GM21619 (cell line): ENCODE measurements around the gene GABRG3.
"Not testable (repeated sequence)": the region's sequence is repeated elsewhere in the genome, so short reads cannot be mapped to it uniquely, and the experiment has no call there.

Experiments
- ATAC-seq: cut with Tn5 transposase; IDR thresholded peaks from one replicate; pipeline ENCODE4 v1.9.1; 2021; ENCODE audit not compliant: unreplicated experiment

The GABRG3 gene

DNA sequence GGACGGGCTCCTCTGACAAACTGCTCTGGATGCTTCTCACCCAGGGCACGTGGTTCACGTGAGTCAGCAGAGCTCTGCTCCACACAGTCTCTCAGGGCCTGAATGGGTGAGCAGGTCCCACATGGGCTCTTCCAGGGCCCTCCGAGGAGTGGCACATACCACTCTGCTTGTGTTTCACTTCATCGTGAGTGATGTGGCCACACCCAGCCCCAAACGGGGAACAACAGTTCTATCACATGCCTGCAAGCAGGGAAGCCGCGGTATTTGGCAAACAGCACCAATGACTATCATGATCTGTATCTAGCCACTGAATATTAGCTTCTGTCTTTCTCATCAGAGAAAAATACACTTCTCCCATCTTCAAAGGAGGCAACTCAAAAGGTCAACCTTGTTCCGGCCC is 352.8 kb downstream of the GABRG3 start:
- ATAC-seq: no peak

DNA sequence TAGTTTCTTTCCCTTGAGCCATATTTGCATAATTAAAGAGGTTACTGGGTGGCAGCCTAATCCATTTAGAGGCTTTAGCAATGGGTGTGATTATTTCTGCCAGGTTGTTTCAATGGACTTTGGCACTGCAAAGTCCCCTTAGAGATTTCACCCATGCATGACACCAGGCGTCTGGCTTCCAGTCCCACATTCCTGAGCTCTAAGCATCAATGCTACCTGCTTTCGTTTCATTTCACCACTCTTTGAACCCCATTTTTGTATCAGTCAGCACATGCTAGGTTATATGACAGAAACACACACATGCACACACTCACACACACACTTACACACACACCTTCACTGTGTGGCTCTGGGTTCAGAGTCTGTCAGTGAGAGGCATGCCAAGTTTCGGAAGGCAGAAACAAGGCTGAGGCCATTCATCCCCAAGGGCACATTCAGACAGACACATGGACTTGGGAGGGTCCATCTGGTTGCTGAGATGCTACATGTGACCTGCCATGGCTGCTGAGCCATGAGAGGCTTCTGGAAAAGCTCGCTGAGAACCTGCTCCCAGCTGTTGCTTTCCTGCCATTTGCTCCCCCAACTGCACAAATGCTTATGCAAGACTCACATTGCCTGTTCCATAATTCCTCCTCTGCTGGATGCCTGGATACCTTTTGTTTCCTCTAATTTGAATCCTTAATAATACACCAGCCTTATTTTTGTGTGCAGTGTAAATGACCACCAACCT is 354.1 kb downstream of the GABRG3 start:
- ATAC-seq: no peak

DNA sequence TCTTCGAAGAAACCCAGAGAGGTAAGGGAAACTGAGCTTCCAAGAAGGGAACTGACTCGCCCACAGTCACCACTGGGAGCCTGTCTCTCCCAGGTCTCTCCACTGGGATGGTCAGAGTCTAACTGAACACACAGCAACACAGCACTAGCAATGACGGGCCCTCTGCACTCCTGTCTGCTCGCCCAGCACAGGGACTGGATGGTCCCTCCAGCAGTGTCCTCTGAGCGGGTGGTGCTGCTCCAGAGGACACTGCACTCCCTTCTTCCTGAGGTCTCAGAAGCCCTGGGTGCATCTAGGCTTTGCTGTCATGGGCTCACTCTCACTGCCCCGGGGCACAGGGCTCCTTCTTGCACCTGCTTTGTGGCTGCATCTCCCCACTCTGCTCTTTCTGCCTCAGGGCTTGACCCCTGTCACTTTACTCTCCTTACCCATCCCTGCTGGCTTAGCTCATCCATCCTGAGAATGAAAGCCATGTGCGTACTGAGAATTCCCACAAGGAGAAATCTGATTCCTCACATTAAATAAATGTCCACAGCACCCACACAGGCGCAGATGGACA is 356.6 kb downstream of the GABRG3 start:
- ATAC-seq: no peak

DNA sequence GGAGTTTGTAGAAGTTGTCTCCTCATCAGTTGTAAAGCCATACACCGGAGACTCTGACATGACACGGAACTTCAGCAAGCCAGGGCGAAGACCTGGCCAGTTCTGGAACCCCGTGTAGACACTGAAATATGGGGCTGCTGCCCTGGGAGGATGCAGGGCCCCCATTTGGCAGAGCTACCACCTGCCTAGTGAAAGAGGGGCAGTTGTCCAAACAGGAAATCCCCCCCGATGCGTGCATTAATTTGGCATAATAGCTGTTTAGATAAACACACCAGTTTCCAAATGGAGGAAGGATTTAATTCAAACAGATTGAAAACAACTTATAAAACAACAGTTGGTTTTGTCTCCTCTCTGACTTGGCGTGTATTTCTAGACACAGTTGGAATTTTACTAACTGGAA is 357.2 kb downstream of the GABRG3 start:
- no peak for ATAC-seq

DNA sequence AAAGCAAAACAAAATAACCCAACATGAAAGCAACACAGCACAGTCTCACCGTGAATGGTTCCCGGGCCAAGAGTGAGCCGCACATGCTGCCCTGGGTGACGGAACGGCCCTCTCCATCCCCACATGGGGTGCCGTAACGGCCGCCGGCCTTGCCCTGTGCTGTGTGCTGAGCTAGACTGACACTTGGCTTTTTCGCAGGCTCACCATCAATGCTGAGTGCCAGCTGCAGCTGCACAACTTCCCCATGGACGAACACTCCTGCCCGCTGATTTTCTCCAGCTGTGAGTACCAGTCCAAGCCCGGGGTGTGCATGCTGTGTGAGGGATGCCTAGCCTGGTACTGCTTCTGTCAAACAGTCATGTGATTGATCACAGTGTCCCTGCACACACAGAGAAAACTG is 357.6 kb downstream of the GABRG3 start:
- ATAC-seq: no peak

- ATAC-seq: no peak
These were observed 359.3 kb downstream of the GABRG3 start for GRCh38 chr15:27330326-27330725.

DNA sequence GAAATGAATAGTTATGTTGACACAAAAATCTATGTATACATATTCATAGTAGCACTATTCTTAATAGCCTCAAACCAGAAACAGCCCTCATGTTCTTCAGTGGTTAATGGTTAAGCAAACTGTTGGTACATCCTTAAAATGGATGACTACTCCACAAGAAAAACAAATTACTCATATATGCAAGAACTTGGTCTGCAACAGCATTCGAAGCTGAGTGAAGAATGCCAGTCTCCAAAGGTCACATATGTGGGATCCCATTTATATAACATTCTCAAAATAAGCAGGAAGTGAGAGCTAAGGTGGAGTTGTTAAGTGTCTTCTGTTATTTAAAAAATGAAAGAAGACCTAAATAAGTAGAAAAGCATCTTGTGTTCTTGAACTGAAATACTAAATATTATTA is 365.7 kb downstream of the GABRG3 start:
- no peak for ATAC-seq

DNA sequence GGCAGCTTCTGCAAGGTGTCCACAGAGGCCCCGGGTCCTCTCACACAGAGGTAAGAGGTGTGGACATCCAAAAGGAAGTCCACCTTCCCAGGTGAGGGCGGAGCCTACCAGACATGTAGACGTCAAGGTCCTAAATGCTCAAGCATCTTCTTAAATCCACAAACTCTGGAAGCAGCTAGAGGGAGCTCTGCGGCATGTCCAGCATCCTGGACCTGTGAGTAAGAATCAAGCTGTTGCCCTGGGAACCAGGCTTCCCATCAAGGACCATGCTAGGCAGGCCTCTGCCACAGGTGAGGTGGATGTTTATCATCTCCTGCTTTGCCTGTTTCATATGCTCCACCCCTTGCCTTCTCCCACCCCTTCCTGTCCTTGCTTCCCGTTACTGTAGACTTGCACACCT is 368.2 kb downstream of the GABRG3 start:
- ATAC-seq: no peak

DNA sequence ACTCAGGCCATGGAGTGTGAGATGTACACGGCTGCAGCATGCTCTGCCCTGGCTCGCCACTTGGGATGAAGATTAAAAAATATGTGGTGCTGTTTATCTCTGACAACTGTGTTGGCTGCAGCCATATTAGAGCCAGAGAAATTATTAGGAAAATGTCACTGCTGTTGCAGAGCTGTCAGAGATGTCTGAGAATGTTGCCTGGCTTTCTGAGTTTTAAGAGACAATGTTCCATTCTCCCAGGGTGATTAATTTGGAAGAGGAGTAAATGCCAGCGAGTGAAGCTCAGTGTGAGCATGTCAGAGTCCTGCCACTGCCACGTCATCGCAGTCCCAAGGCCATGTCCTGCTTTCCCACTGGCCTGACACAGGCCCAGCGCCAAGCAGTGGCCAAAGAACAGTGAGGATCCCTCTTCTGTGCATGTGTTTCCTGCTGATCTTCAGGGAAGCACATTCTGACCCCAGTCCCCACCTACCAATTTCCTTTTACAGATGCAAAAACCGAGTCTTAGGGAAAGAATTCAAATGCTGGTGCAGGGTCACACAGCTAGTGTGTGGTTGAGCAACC is 370.9 kb downstream of the GABRG3 start:
- ATAC-seq: no peak

- ATAC-seq: no peak
These were observed 372.0 kb downstream of the GABRG3 start for GRCh38 chr15:27342991-27343390.

GRCh38 chr15:27352136-27352535 is 381.2 kb downstream of the GABRG3 start:
- ATAC-seq: no peak

DNA sequence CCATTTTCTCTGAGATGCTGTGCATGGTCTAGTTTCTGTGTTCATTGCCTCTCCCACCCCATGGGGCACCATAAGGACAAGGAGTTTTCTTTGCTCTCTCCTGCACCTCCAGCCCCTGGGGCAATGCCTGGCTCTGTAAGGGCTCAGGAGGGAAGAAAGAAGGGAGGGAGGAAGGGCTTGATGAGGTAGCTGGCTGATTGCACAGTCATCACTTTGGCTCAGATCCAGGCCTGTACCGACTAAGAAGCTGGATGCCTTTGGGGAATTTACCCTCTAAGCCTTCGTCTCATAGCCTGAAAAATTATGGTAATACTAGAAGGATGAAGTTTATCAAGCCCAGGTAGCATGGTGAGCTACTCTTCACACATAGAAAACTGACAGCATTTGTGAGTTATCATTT is 382.9 kb downstream of the GABRG3 start:
- no peak for ATAC-seq

DNA sequence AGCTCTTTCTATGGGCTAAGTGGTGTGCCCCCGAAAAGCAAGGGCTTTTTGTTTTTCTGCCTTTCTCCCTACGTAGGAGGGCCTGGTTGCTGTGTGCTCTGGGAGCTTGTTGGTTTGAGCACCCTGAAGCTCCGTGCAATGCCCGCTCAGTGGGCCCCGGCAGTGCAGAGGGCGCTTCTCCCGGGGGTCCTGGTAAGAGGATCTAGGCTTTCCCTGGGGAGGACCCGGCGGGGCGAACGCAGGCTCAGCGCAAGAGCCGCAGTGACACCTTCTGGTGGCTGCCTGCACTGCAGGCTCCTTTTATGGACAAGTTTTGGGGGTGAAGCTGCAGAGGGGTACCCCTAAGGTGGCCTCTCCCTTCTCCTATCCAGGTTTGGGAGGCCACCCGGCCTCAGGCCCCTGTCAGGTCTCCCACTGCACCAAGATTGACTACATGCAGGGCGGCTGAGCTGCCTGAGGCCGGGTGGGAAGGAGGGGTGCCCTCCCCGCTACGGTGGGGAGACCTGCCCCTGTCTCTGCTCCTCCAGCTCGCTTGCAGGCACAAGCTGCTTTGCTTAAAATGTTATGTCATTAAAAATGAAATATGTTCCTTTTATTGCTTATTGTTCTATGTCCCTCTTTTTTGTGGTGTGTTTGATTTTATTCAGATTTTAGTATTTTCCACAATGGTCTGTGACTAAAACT is 387.9 kb downstream of the GABRG3 start:
- ATAC-seq: no peak

- no peak for ATAC-seq
These were observed 388.6 kb downstream of the GABRG3 start for GRCh38 chr15:27359586-27359985.

DNA sequence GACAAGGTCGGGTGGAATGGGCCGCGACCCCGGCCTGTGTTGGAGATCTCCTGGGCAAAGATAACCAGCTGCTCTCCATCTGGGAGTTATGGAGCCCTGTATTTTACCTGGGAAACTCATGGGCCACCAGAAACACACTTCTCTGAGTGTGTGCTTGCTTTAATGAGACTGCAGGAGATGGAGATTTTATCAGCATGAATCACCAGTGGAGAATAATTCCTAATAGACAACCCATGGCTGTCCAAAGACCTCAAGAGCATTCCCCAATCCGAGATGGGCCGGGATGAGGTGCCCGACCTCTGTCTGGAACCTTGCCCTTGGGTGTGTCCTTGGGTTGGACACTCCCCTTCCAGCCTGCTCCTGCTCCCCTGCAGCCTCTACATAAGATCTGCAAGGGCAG is 389.3 kb downstream of the GABRG3 start:
- ATAC-seq: no peak

- ATAC-seq: no peak
These were observed 390.5 kb downstream of the GABRG3 start for GRCh38 chr15:27361438-27361837.

GRCh38 chr15:27365456-27365855 is 394.5 kb downstream of the GABRG3 start:
- ATAC-seq: no peak

GRCh38 chr15:27377391-27377790 is 406.4 kb downstream of the GABRG3 start:
- ATAC-seq: not testable (repeated sequence)

GRCh38 chr15:27382361-27383025 is 411.5 kb downstream of the GABRG3 start:
- no peak for ATAC-seq

DNA sequence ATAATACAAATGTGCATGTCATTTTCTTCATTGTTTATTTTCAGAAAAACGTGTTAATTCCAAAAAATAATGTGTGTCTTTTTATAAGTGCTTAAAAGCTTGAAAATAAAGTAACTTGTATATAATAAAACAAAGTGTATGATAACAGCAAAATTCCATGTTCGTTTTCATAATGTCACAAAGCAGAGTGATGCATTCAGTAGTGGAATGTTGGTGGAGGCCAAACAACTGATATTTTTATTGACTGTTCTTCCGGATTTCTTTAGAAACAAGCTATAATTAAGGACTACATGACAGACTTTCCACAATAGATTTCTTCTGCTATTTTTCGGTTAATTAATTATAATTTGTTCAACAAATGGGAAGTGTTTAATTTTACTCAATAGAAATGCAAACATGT is 412.7 kb downstream of the GABRG3 start:
- no peak for ATAC-seq

- no peak for ATAC-seq
These were observed 421.2 kb downstream of the GABRG3 start for GRCh38 chr15:27392163-27392562.

GRCh38 chr15:27396521-27396920 is 425.5 kb downstream of the GABRG3 start:
- ATAC-seq: no peak
